Stomach (tissue), 9 donors: ENCODE data around the gene SCML1. TPM values are rescaled to one million over a fixed set of nuclear protein-coding genes. Genes with fewer than 3 reads are reported as not detected.

Experiments
- DNase-seq, 2 donors: peaks; one replicate each; pipeline versions ENCODE4 v3.0.0 to v3.0.0-alpha.2; 2013 to 2019
- H3K27ac ChIP-seq, 5 donors: fragments of 200-600 bp in 4 of 5; sonication (generic) in 4 of 5; one replicate each; pipeline ENCODE4 v1.5.1; 2013 to 2019; ENCODE audit warnings: mild to moderate bottlenecking in 1 of 5, moderate library complexity in 1 of 5
- H3K27me3 ChIP-seq, 3 donors: fragments of 200-600 bp; sonication (generic); one replicate each; pipeline ENCODE4 v1.5.1; 2017 to 2019; ENCODE audit warnings: mixed run types in 1 of 3
- H3K36me3 ChIP-seq, 4 donors: fragments of 200-600 bp; sonication (generic); 1 replicate in 3 of 4; 2 replicates in 1 of 4; pipeline ENCODE4 v1.5.1; 2016 to 2019
- H3K4me1 ChIP-seq, 4 donors: fragments of 200-600 bp; sonication (generic); one replicate each; pipeline ENCODE4 v1.5.1; 2016 to 2019
- H3K4me3 ChIP-seq, 4 donors: fragments of 200-600 bp; sonication (generic) in 3 of 4; one replicate each; pipeline ENCODE4 v1.5.1; 2016 to 2019; ENCODE audit warnings: mild to moderate bottlenecking in 1 of 4
- H3K9me3 ChIP-seq, 4 donors: fragments of 200-600 bp; sonication (generic); one replicate each; pipeline ENCODE4 v1.5.1; 2016 to 2019
- CTCF ChIP-seq, 7 experiments: fragments of 450-650 bp in 4 of 7; fragments of 200-600 bp in 3 of 7; sonication (generic) in 3 of 7; IDR thresholded peaks; one replicate each; pipeline ENCODE4 v1.5.1; 2016 to 2019; ENCODE audit warnings: antibody characterized with exemption in 7 of 7, control low read depth in 2 of 7, mild to moderate bottlenecking in 1 of 7
- EP300 ChIP-seq: sonication (generic); formaldehyde crosslinking; IDR thresholded peaks from one replicate; pipeline ENCODE4 v1.6.1; 2017; ENCODE audit warnings: antibody characterized with exemption
- POLR2A ChIP-seq, 4 donors: fragments of 450-650 bp; IDR thresholded peaks; one replicate each; pipeline ENCODE4 v1.6.1; 2016; ENCODE audit warnings: antibody characterized with exemption in 4 of 4, control low read depth in 2 of 4, mild to moderate bottlenecking in 1 of 4, moderate library complexity in 1 of 4
- POLR2AphosphoS5 ChIP-seq, 3 donors: sonication (generic); formaldehyde crosslinking; IDR thresholded peaks; one replicate each; pipeline ENCODE4 v1.6.1; 2016; ENCODE audit warnings: antibody characterized with exemption in 3 of 3
- WGBS, 5 donors: extraction: QIAGEN DNeasy Blood & Tissue Kit in 3 of 5; methylation state at CpG; one replicate each; pipeline versions ENCODE4 v1.1.5 to v1.1.7; 2013 to 2018; 5-methylcytosine and 5-hydroxymethylcytosine counted together
- intact Hi-C: fragments of 100-400 bp; cut with DNase I; formaldehyde crosslinking; loops from one replicate; pipeline ENCODE4 v1.15.1; 2023; ENCODE audit warnings: low total_unique reads
- polyA plus RNA-seq, 3 donors: library from polyadenylated mRNA; stranded (reverse); fragments of 200-250 nt; gene quantifications; one replicate each; pipeline ENCODE4 v1.2.3, GENCODE V29; 2013
- total RNA-seq, 5 donors: library from RNA; depleted of rRNA; stranded (reverse); fragments of >200 nt; gene quantifications; one replicate each; pipeline versions ENCODE4 v1.1.0 to v1.2.3, GENCODE V29; 2014 to 2016
- donor health status: healthy with polysubstance abuse.
- donor health status: Bipolar disorder and iron deficiency.
- donor health status: healthy.

Gene SCML1
- total and polyA plus RNA-seq, 8 donors, result 0.45 to 28.1 (median 12.3) TPM

- TF ChIP-seq POLR2A (IDR thresholded peaks at IDR 0.05), result no peak
- TF ChIP-seq EP300, result no peak
- TF ChIP-seq POLR2AphosphoS5 (IDR thresholded peaks at IDR 0.05), result no peak
- no peak for TF ChIP-seq CTCF (IDR thresholded peaks at IDR 0.05)
- H3K36me3 ChIP-seq, result peaks cover 0 to 6% (median 0%) of the 10 kb centered on the region in 4 donors
- WGBS, 5 donors, result 63 to 91% (median 77%) methylated on average over 2 to 16 of the region's 16 CpGs
- intact Hi-C loops, result no loop called here
- no peak for DNase-seq
- H3K27me3 ChIP-seq, result peaks cover 0 to 4% (median 0%) of the 10 kb centered on the region in 3 donors
- H3K4me1 ChIP-seq, result peaks cover 0 to 12% (median 0%) of the 10 kb centered on the region in 4 donors
- H3K27ac ChIP-seq, result no peak overlapping the region
- H3K4me3 ChIP-seq, result no peak overlapping the region
- no peaks in the 10 kb centered on the region for H3K9me3 ChIP-seq
Measured at GRCh38 chrX:17732138-17732783, 5.0 kb upstream of the SCML1 start.

- no peak overlapping the region for H3K4me3 ChIP-seq
- intact Hi-C loops, result no loop called here
- peaks cover 0 to 22% (median 8%) of the 10 kb centered on the region in 4 donors for H3K4me1 ChIP-seq
- no peak for TF ChIP-seq CTCF (IDR thresholded peaks at IDR 0.05)
- no peak for TF ChIP-seq POLR2AphosphoS5 (IDR thresholded peaks at IDR 0.05)
- TF ChIP-seq POLR2A (IDR thresholded peaks at IDR 0.05), result no peak
- no peak for TF ChIP-seq EP300
- peak overlapping the region in 4 of 5 donors; percentile 15 to 94 (median 89) for H3K27ac ChIP-seq
- DNase-seq, result peak in 1 of 2 donors; percentile 39
- H3K36me3 ChIP-seq, result peaks cover 0 to 6% (median 0%) of the 10 kb centered on the region in 4 donors
- H3K9me3 ChIP-seq, result peaks cover 0 to 5% (median 0%) of the 10 kb centered on the region in 4 donors
- WGBS, 5 donors, result 19 to 43% (median 39%) methylated on average over 5 of the region's 5 CpGs
- H3K27me3 ChIP-seq, result peaks cover 0 to 4% (median 0%) of the 10 kb centered on the region in 3 donors
Measured at GRCh38 chrX:17735406-17735805, 1.9 kb upstream of the SCML1 start.

- Histone ChIP-seq H3K4me3 (peak overlapping the region; percentile 30 to 54 (median 44)), H3K27ac (peak overlapping the region; percentile 76 to 94 (median 86)), H3K27me3 (peaks cover 0 to 4% (median 0%) of the 10 kb centered on the region in 3 donors), H3K4me1 (peaks cover 0 to 22% (median 8%) of the 10 kb centered on the region in 4 donors), H3K36me3 (peaks cover 0 to 6% (median 0%) of the 10 kb centered on the region in 4 donors), H3K9me3 (peaks cover 0 to 5% (median 0%) of the 10 kb centered on the region in 4 donors)
- no peak for DNase-seq
- WGBS, 5 donors, result 39 to 78% (median 58%) methylated on average over 4 to 5 of the region's 5 CpGs
- intact Hi-C loops, result no loop called here
- no peak for TF ChIP-seq CTCF (IDR thresholded peaks at IDR 0.05)
- no peak for TF ChIP-seq POLR2AphosphoS5 (IDR thresholded peaks at IDR 0.05)
- TF ChIP-seq POLR2A (IDR thresholded peaks at IDR 0.05), result no peak
- no peak for TF ChIP-seq EP300
Measured at GRCh38 chrX:17736478-17736855, 826 bp upstream of the SCML1 start.

- no peak for TF ChIP-seq POLR2A (IDR thresholded peaks at IDR 0.05)
- no peak for TF ChIP-seq POLR2AphosphoS5 (IDR thresholded peaks at IDR 0.05)
- no peak for TF ChIP-seq EP300
- no peak for TF ChIP-seq CTCF (IDR thresholded peaks at IDR 0.05)
- no peaks in the 10 kb centered on the region for H3K36me3 ChIP-seq
- peaks cover 0 to 4% (median 0%) of the 10 kb centered on the region in 3 donors for H3K27me3 ChIP-seq
- H3K4me3 ChIP-seq, result peak overlapping the region; percentile 50 to 58 (median 53)
- H3K4me1 ChIP-seq, result peaks cover 0 to 22% (median 8%) of the 10 kb centered on the region in 4 donors
- intact Hi-C loops, result no loop called here
- H3K9me3 ChIP-seq, result peaks cover 0 to 5% (median 0%) of the 10 kb centered on the region in 4 donors
- DNase-seq, result no peak
- peak overlapping the region; percentile 83 to 94 (median 91) for H3K27ac ChIP-seq
- 0 to 38% (median 2%) methylated on average over 11 to 15 of the region's 15 CpGs for WGBS, 5 donors
Measured at GRCh38 chrX:17737710-17737985, 355 bp downstream of the SCML1 start.
